Thyroid gland (tissue), 4 donors: Measurements from ENCODE around the gene CASP6. TPM values are rescaled to one million over a fixed set of nuclear protein-coding genes. Genes with fewer than 3 reads are reported as not detected.
"Not testable (repeated sequence)": the region's sequence is repeated elsewhere in the genome, so short reads cannot be mapped to it uniquely, and the experiment has no call there.

Experiments used
- DNase-seq, 2 donors: peaks; one replicate each; pipeline ENCODE4 v3.0.0-alpha.2; 2019
- H3K27ac ChIP-seq, 3 donors: fragments of 200-600 bp; sonication (generic); 1 replicate in 2 of 3; 2 replicates in 1 of 3; pipeline ENCODE4 v1.5.1; 2016 to 2019; ENCODE audit warnings: mild to moderate bottlenecking in 1 of 3, moderate library complexity in 1 of 3
- H3K27me3 ChIP-seq: fragments of 200-600 bp; sonication (generic); one replicate; pipeline ENCODE4 v1.5.1; 2019
- H3K36me3 ChIP-seq, 2 donors: fragments of 200-600 bp; sonication (generic); one replicate each; pipeline ENCODE4 v1.5.1; 2016 to 2019
- H3K4me1 ChIP-seq, 2 donors: fragments of 200-600 bp; sonication (generic); one replicate each; pipeline ENCODE4 v1.5.1; 2017 to 2019
- H3K4me3 ChIP-seq, 3 donors: fragments of 200-600 bp; sonication (generic); replicated peaks in 1 of 3; 1 replicate in 2 of 3; 2 replicates in 1 of 3; pipeline ENCODE4 v1.5.1; 2016; ENCODE audit warnings: mild to moderate bottlenecking in 1 of 3
- H3K9me3 ChIP-seq: fragments of 200-600 bp; sonication (generic); one replicate; pipeline ENCODE4 v1.5.1; 2017
- POLR2A ChIP-seq, 2 donors: fragments of 450-650 bp; IDR thresholded peaks; one replicate each; pipeline ENCODE4 v1.6.1; 2017; ENCODE audit warnings: antibody characterized with exemption in 2 of 2, mild to moderate bottlenecking in 2 of 2, moderate library complexity in 1 of 2
- WGBS, 2 donors: methylation state at CpG; one replicate each; pipeline ENCODE4 v1.1.5; 2017; 5-methylcytosine and 5-hydroxymethylcytosine counted together
- intact Hi-C: fragments of 100-400 bp; cut with DNase I; formaldehyde crosslinking; loops from one replicate; pipeline ENCODE4 v1.15.1; 2023
- total RNA-seq, 4 donors: library from RNA; depleted of rRNA; stranded (reverse); fragments of >200 nt; gene quantifications; one replicate each; pipeline ENCODE4 v1.2.3, GENCODE V29; 2016
- TF ChIP-seq, protein P1 (sequence below), 6 experiments: fragments of 200-600 bp in 3 of 6; fragments of 450-650 bp in 3 of 6; sonication (generic) in 3 of 6; IDR thresholded peaks; one replicate each; pipeline ENCODE4 v1.5.1; 2016 to 2019; ENCODE audit warnings: antibody characterized with exemption in 6 of 6, mild to moderate bottlenecking in 2 of 6, inconsistent platforms in 1 of 6, moderate library complexity in 1 of 6

CASP6 gene
- total RNA-seq, 4 donors from 2014 or later = 16.2 to 25.6 (median 20.5) TPM

DNA sequence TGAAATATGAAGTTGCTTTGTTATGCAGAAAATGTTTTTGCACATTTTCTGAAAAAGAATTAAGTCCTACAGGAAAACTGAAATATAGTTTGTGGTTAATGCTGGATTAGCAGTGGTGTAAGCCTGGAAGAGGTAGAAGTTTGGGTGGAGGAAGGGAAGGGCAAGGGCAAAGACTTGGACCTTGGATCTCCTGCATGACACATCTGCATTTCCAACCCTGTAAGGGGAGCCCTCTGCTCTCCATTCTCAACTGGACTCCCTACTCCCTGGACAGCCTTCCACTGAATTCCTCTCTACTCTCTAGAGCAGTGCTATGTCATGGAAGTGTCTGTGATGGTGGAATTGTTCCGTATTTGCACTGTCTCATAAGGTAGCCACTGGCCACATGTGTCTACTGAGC, 4.6 kb downstream of the CASP6 start:
- Histone ChIP-seq H3K36me3 (peaks cover 5 to 10% of the 10 kb centered on the region in 2 donors), H3K27ac (no peak overlapping the region), H3K9me3 (no peaks in the 10 kb centered on the region), H3K27me3 (no peaks in the 10 kb centered on the region), H3K4me1 (peaks cover 9 to 10% of the 10 kb centered on the region in 2 donors), H3K4me3 (no peak overlapping the region)
- no peak for DNase-seq
- WGBS, 2 donors = 88 to 94% methylated on average over 1 of the region's 1 CpG
- intact Hi-C loops = no loop called here
- TF ChIP-seq POLR2A (IDR thresholded peaks at IDR 0.05) = no peak
- TF ChIP-seq, protein P1, sequence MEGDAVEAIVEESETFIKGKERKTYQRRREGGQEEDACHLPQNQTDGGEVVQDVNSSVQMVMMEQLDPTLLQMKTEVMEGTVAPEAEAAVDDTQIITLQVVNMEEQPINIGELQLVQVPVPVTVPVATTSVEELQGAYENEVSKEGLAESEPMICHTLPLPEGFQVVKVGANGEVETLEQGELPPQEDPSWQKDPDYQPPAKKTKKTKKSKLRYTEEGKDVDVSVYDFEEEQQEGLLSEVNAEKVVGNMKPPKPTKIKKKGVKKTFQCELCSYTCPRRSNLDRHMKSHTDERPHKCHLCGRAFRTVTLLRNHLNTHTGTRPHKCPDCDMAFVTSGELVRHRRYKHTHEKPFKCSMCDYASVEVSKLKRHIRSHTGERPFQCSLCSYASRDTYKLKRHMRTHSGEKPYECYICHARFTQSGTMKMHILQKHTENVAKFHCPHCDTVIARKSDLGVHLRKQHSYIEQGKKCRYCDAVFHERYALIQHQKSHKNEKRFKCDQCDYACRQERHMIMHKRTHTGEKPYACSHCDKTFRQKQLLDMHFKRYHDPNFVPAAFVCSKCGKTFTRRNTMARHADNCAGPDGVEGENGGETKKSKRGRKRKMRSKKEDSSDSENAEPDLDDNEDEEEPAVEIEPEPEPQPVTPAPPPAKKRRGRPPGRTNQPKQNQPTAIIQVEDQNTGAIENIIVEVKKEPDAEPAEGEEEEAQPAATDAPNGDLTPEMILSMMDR (IDR thresholded peaks at IDR 0.05) = no peak

DNA sequence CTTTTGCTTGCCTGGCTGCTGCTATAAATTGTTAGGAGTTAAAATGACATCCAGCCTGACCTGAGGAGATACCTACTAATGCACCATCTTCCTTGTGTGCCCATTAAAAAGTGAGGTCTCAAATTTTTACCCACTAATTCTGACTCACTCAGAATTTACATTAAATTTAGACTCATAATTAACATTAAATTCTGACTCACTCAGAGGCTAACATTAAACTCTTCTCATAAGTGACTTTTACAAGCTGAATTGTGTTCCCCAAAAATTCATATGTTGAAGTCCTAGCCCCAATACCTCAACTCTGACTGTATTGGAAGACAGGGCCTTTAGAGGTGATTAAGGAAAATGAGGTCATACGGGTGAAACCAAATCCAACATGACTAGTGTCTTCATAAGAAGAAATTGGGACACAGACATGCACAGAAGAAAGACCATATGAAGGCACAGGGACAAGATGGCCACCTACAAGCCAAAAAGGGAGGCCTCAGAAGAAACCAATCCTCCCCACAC, 11.8 kb downstream of the CASP6 start:
- intact Hi-C loops = no loop called here
- no peaks in the 10 kb centered on the region for H3K4me1 ChIP-seq
- TF ChIP-seq, protein P1 (IDR thresholded peaks at IDR 0.05) = no peak
- no peak for TF ChIP-seq POLR2A (IDR thresholded peaks at IDR 0.05)
- no peaks in the 10 kb centered on the region for H3K9me3 ChIP-seq
- no peak overlapping the region for H3K4me3 ChIP-seq
- H3K27me3 ChIP-seq = no peaks in the 10 kb centered on the region
- peaks cover 5 to 35% of the 10 kb centered on the region in 2 donors for H3K36me3 ChIP-seq
- no peak overlapping the region for H3K27ac ChIP-seq
- WGBS, 2 donors = 87 to 97% methylated on average over 1 of the region's 1 CpG
- no peak for DNase-seq

DNA sequence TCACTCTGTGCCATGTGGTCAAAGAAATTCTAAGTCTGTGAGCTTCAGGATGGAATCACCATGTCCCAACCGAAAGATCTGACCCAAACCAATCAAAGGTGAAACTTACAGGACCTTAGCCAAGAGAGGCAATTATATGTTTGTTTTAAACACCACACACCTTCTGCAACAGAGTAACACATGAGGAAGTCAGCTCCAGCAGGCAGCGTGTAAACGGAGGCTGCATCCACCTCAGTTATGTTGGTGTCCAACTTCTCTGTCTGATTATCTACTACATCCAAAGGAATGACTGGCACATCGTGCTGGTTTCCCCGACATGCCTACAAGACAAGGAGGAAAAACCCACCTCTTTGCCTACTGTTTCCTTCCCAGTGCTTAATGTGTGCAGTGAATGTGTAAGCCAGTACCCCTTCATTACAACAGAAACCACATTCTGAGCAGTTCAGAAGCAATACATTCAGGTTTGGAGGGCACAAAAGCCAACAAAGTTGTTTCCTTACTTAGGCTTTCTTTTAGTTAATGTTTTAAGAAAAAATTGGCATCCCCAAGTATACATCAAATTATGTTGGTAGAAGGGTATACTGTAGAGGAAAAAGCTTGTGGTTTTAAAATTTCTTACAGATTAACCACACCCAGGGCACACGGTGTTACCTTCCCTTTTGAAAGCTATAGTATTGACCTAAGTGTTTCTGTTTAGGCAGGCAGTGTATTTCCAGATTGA, 12.4 kb downstream of the CASP6 start:
- peaks cover 2 to 35% of the 10 kb centered on the region in 2 donors for H3K36me3 ChIP-seq
- no peaks in the 10 kb centered on the region for H3K4me1 ChIP-seq
- no peak for DNase-seq
- no peak for TF ChIP-seq POLR2A (IDR thresholded peaks at IDR 0.05)
- no peak overlapping the region for H3K27ac ChIP-seq
- 91 to 95% methylated on average over 6 of the region's 6 CpGs for WGBS, 2 donors
- no peaks in the 10 kb centered on the region for H3K9me3 ChIP-seq
- no peak overlapping the region for H3K4me3 ChIP-seq
- intact Hi-C loops = no loop called here
- no peaks in the 10 kb centered on the region for H3K27me3 ChIP-seq

DNA sequence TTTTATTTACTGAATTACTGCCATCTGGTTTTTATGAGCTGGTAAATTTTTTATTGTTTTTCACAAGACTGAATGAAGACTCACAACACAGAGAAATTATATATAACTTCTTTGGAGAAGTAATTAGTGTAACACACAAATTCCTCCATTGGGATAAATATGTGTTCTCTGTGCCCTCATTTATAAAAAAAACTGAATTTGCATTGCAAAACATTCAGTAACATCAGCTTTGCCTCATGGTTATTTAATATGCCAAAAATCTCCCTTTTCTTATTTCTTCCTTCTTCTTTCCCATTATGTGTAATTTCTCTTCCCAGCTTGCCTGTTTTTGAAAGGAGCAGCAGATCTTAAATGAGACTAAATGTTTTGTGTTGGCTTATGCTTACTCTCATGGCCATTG, 18.5 kb downstream of the CASP6 start:
- Histone ChIP-seq H3K27ac (no peak overlapping the region), H3K27me3 (no peaks in the 10 kb centered on the region), H3K4me3 (no peak overlapping the region), H3K36me3 (peaks cover 0 to 6% of the 10 kb centered on the region in 2 donors), H3K9me3 (no peaks in the 10 kb centered on the region), H3K4me1 (no peaks in the 10 kb centered on the region)
- TF ChIP-seq POLR2A (IDR thresholded peaks at IDR 0.05) = no peak
- no peak for DNase-seq
- intact Hi-C loops = no loop called here

DNA sequence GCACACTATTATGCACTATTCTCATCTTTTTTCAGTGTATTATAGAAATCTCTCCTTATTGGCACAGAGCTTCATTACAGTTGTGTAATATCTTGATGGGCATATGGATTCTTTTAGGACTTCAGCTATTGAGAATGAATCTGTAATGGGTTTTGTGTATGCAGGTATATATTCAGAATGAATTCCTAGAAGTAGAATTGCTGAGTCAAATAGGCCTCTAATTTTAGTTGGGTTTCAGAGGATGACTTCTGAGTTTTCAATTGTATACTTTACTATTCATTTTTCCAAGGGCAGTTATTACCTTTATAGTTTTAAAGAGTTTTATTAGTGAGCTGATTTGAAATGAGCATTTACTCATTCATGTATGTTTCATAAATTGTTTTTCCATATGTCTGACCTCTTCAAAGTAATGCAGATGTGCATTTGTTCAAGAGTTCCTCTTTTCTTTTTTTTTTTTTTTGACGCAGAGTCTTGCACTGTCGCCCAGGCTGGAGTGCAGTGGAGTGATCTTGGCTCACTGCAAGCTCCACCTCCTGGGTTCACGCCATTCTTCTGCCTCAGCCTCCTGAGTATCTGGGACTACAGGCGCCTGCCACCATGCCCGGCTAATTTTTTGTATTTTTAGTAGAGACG, 19.5 kb downstream of the CASP6 start:
- Histone ChIP-seq H3K27ac (no peak overlapping the region), H3K4me3 (no peak overlapping the region), H3K9me3 (no peaks in the 10 kb centered on the region), H3K36me3 (no peaks in the 10 kb centered on the region), H3K27me3 (no peaks in the 10 kb centered on the region), H3K4me1 (no peaks in the 10 kb centered on the region)
- TF ChIP-seq, protein P1 (IDR thresholded peaks at IDR 0.05) = no peak
- no peak for TF ChIP-seq POLR2A (IDR thresholded peaks at IDR 0.05)
- WGBS, 2 donors = 90% methylated on average over 6 of the region's 6 CpGs
- intact Hi-C loops = no loop called here
- no peak for DNase-seq

DNA sequence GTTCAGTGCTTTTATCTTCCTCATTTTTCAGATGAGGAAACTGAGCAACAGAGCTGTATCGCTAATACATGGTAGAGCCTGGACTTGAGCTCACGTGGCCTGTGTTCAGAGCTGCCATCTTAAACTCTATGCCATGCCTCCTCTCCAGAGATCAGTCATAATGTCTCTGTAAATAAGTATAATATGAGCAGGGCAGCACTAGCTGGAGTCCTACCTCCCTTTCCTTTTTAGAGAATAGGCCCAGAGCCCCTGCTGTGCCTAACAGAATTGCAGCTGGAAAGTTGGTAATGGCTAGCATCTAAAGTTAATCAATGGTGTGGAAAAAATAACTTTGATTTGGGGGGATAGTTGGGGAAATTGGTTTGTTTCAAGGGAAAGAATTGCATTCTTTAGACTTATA, 20.4 kb downstream of the CASP6 start:
- no peaks in the 10 kb centered on the region for H3K36me3 ChIP-seq
- H3K9me3 ChIP-seq = no peaks in the 10 kb centered on the region
- H3K4me3 ChIP-seq = no peak overlapping the region
- intact Hi-C loops = no loop called here
- no peak overlapping the region for H3K27ac ChIP-seq
- no peaks in the 10 kb centered on the region for H3K4me1 ChIP-seq
- H3K27me3 ChIP-seq = no peaks in the 10 kb centered on the region
- no peak for DNase-seq
- WGBS, 2 donors = 93 to 100% methylated on average over 2 of the region's 2 CpGs
- no peak for TF ChIP-seq POLR2A (IDR thresholded peaks at IDR 0.05)
- TF ChIP-seq, protein P1 (IDR thresholded peaks at IDR 0.05) = no peak

DNA sequence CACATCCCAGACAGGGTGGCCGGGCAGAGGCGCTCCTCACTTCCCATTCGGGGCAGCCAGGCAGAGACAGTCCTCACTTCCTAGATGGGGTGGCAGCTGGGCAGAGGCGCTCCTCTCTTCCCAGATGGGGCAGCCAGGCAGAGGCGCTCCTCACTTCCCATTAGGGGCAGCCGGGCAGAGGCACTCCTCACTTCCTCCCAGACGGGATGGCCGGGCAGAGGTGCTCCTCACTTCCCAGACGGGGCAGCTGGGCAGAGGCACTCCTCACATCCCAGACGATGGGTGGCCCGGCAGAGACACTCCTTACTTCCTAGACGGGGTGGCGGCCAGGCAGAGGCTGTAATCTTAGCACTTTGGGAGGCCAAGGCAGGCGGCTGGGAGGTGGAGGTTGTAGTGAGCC, 24.3 kb downstream of the CASP6 start:
- intact Hi-C loops, H3K27me3 ChIP-seq, DNase-seq, H3K9me3 ChIP-seq, H3K27ac ChIP-seq, H3K36me3 ChIP-seq, H3K4me3 ChIP-seq, H3K4me1 ChIP-seq: not testable (repeated sequence)
- 90 to 98% methylated on average over 4 to 9 of the region's 14 CpGs for WGBS, 2 donors

DNA sequence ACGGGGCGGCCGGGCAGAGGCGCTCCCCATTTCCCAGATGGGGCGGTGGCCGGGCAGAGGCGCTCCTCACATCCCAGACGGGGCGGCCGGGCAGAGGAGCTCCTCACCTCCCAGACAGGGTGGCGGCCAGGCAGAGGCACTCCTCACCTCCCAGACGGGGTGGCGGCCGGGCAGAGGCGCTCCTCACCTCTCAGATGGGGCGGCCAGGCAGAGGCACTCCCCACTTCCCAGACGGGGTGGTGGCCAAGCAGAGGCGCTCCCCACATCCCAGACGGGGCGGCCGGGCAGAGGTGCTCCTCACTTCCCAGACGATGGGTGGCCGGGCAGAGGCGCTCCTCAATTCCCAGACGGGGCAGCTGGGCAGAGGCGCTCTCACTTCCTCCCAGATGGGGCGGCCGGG, 24.8 kb downstream of the CASP6 start:
- H3K27ac ChIP-seq, H3K9me3 ChIP-seq, H3K4me1 ChIP-seq, DNase-seq, H3K4me3 ChIP-seq, H3K36me3 ChIP-seq, intact Hi-C loops, H3K27me3 ChIP-seq: not testable (repeated sequence)
- WGBS, 2 donors = 84 to 93% methylated on average over 15 to 19 of the region's 28 CpGs
